GM12878 (cell line): ENCODE measurements around the gene NRG2. TPM values are rescaled to one million over a fixed set of nuclear protein-coding genes. Genes with fewer than 3 reads are reported as not detected.

ENCODE experiments used
- ATAC-seq: fragments of 200-7000 bp; cut with Tn5 transposase; 3 replicates; pipeline ENCODE4 v1.9.1; 2020; ENCODE audit warnings: mild to moderate bottlenecking, moderate library complexity
- BruUV-seq: library from RNA; stranded (reverse); fragments of 400-500 nt; replicated peaks from 2 replicates; lab custom pipeline; 2021; lab: Mats Ljungman, UMichigan
- CTCF ChIA-PET: fragments of 300-600 bp; sonication (Branson Sonifier 250); formaldehyde crosslinking; extraction: SDS; loops from one replicate; lab custom pipeline; 2021; ENCODE audit warnings: inconsistent platforms; lab: Yijun Ruan, JAX
- POLR2A ChIA-PET: fragments of 350-600 bp; formaldehyde crosslinking; extraction: SDS; loops from one replicate; lab custom pipeline; 2021; ENCODE audit warnings: inconsistent platforms; lab: Charles Lee
- RAD21 ChIA-PET: fragments of 300-600 bp; sonication (Branson Sonifier 250); formaldehyde crosslinking; loops from one replicate; lab custom pipeline; 2023; ENCODE audit warnings: antibody characterized with exemption; ENCODE audit not compliant: unreplicated experiment; lab: Charles Lee
- SMC1A ChIA-PET: fragments of 300-600 bp; sonication (Branson Sonifier 250); formaldehyde crosslinking; loops from one replicate; lab custom pipeline; 2023; ENCODE audit not compliant: unreplicated experiment, uncharacterized antibody; lab: Charles Lee
- DNase-seq: peaks from one replicate; pipeline ENCODE4 v3.0.0-alpha.2; 2011; ENCODE audit warnings: low read depth, low spot score
- FAIRE-seq: peaks from 3 replicates; lab custom pipeline; 2011; peaks lifted over from hg19 to GRCh38; lab: Jason Lieb, UNC
- H2AFZ ChIP-seq: 2 replicates; pipeline ENCODE4 v1.6.0; 2011; ENCODE audit warnings: low read depth, low read length, control low read depth; ENCODE audit not compliant: control insufficient read depth
- H3K27ac ChIP-seq: 2 replicates; pipeline ENCODE4 v1.5.1; 2011; ENCODE audit warnings: control low read depth; ENCODE audit not compliant: control insufficient read depth, insufficient read depth
- H3K27me3 ChIP-seq, 2 experiments: replicated peaks in 1 of 2; 2 replicates each; pipeline versions ENCODE4 v1.6.0 to v1.6.1; 2011; ENCODE audit warnings: low read length in 1 of 2; ENCODE audit not compliant: control insufficient read depth in 2 of 2, insufficient read depth in 2 of 2
- H3K36me3 ChIP-seq, 2 experiments: 2 replicates each; pipeline ENCODE4 v1.5.1; 2011; ENCODE audit warnings: low read length in 1 of 2; ENCODE audit not compliant: control insufficient read depth in 2 of 2, insufficient read depth in 2 of 2
- H3K4me1 ChIP-seq: 2 replicates; pipeline ENCODE4 v1.6.1; 2011; ENCODE audit warnings: mild to moderate bottlenecking, low read length, moderate library complexity, mixed read lengths; ENCODE audit not compliant: control insufficient read depth, insufficient read depth
- H3K4me2 ChIP-seq: 2 replicates; pipeline ENCODE4 v1.6.0; 2011; ENCODE audit warnings: control low read depth; ENCODE audit not compliant: control insufficient read depth, insufficient read depth
- H3K4me3 ChIP-seq: fragments of 200-600 bp; sonication (generic); 2 replicates; pipeline ENCODE4 v1.5.1; 2016
- H3K79me2 ChIP-seq: 2 replicates; pipeline ENCODE4 v1.6.0; 2011; ENCODE audit warnings: low read length; ENCODE audit not compliant: control insufficient read depth, insufficient read depth
- H3K9ac ChIP-seq: 2 replicates; pipeline ENCODE4 v1.8.0; 2011; ENCODE audit warnings: low read length, control low read depth, mixed read lengths; ENCODE audit not compliant: control insufficient read depth, insufficient read depth
- H3K9me3 ChIP-seq: replicated peaks from 3 replicates; pipeline ENCODE4 v1.5.1; 2011; ENCODE audit warnings: mild to moderate bottlenecking, low read length; ENCODE audit not compliant: control insufficient read depth, insufficient read depth
- H4K20me1 ChIP-seq: 2 replicates; pipeline ENCODE4 v1.6.0; 2011; ENCODE audit not compliant: control insufficient read depth, insufficient read depth
- SUPT20H ChIP-seq: IDR thresholded peaks from 2 replicates; pipeline ENCODE4 v1.6.1; 2011; ENCODE audit warnings: low read depth, mild to moderate bottlenecking, low read length, moderate library complexity, borderline replicate concordance; ENCODE audit not compliant: control insufficient read depth
- WGBS: methylation state at CpG from one replicate; pipeline ENCODE4 v1.1.6; 2016; ENCODE audit warnings: low lambda C conversion rate; ENCODE audit not compliant: insufficient replicate concordance, insufficient coverage; ENCODE audit errors: missing lambda C conversion rate; 5-methylcytosine and 5-hydroxymethylcytosine counted together
- in situ Hi-C: fragments of 300-500 bp; cut with MboI; formaldehyde crosslinking; loops from 9 replicates; pipeline ENCODE4 v1.14.3; 2018; ENCODE audit warnings: mixed read lengths
- intact Hi-C: fragments of 100-400 bp; cut with micrococcal nuclease; formaldehyde crosslinking; loops from one replicate; pipeline ENCODE4 v1.14.2; 2022; ENCODE audit not compliant: unreplicated experiment
- polyA plus RNA-seq, 11 experiments: library from polyadenylated mRNA; depleted of rRNA in 4 of 11; unstranded in 6 of 11; stranded (reverse) in 5 of 11; fragments of >200 nt; fragmentation: Nextera tagmentation in 4 of 11; fragmentation: Illumina TruSeq in 1 of 11; extraction: Ambion mirVana in 4 of 11; extraction: Trizol in 1 of 11; gene quantifications; 1 replicate in 1 of 11; 2 replicates in 10 of 11; pipeline versions ENCODE4 v1.2.1 to v1.2.3, GENCODE V29; 2011 to 2016; ENCODE audit warnings: inconsistent platforms in 2 of 11, missing spikeins in 2 of 11, low read depth in 1 of 11
- total RNA-seq, 4 experiments: library from RNA; depleted of rRNA in 3 of 4; stranded (reverse); fragments of >200 nt in 3 of 4; fragmentation: Illumina TruSeq in 1 of 4; extraction: Trizol in 1 of 4; gene quantifications; 2 replicates each; pipeline versions ENCODE4 v1.2.1 to v1.2.3, GENCODE V29; 2013 to 2021
- TF ChIP-seq, protein P1 (sequence below): IDR thresholded peaks from 2 replicates; pipeline ENCODE4 v1.6.1; 2012; ENCODE audit warnings: mild to moderate bottlenecking, low read depth, low read length

NRG2 gene
- total and polyA plus RNA-seq, 10 of the 15 experiments (the other 5 are each of a cell fraction or from before 2014, with no cell fraction given) = 0.10 to 21.7 (median 9.6) TPM

DNA sequence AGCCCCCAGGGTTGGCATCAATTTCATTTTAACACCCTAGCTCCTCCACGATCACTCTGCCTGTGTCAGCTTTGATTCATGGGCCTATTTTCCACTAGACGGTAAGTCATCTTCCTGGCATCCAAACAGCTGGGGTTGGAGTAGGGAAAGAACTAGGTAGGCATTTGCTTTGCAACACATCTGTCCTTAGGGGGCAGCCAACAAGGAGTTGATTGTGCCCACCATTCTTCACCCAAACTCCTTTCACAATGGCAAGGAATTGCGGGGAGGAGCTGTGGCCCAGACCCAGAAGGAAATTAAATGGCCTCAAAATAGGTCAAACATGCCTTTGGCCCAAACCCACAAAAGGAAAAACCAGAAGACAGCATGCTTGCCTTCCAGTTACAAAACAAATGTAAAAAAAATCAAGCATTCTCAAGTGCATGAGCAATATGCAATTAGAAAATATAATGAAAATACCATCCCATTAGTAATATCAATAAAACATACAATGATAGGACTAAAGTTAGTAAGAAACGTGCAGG lies 71.8 kb downstream of the NRG2 start:
- H3K27me3 ChIP-seq = no peaks in the 10 kb centered on the region
- H3K36me3 ChIP-seq = no peaks in the 10 kb centered on the region
- no peaks in the 10 kb centered on the region for H3K9me3 ChIP-seq
- intact Hi-C loops (no loop called here), in situ Hi-C loops (no loop called here)
- ChIA-PET RAD21 (interaction anchor here (0.9 to 6.7 kb wide), 11 partner anchors 10 to 183 kb away, joined by 3 to 131 read pairs (median 4); partner anchors contain the start of gene NRG2), POLR2A (interaction anchor here (1.3 kb wide), 1 partner anchor 9 kb away, joined by 4 read pairs; no protein-coding TSS in a partner anchor), CTCF (interaction anchor here (0.7 to 11.0 kb wide), 18 partner anchors 10 to 194 kb away, joined by 3 to 298 read pairs (median 58); partner anchors contain the start of gene NRG2), SMC1A (interaction anchor here (1.0 to 7.9 kb wide), 16 partner anchors 10 to 194 kb away, joined by 3 to 113 read pairs (median 8); partner anchors contain the start of gene NRG2)
- WGBS = 64% methylated on average over 4 of the region's 4 CpGs
- no peak overlapping the region for H3K9ac ChIP-seq
- ATAC-seq = no peak
- no TSS peak for BruUV-seq
- no peak for TF ChIP-seq SUPT20H
- TF ChIP-seq, protein P1, sequence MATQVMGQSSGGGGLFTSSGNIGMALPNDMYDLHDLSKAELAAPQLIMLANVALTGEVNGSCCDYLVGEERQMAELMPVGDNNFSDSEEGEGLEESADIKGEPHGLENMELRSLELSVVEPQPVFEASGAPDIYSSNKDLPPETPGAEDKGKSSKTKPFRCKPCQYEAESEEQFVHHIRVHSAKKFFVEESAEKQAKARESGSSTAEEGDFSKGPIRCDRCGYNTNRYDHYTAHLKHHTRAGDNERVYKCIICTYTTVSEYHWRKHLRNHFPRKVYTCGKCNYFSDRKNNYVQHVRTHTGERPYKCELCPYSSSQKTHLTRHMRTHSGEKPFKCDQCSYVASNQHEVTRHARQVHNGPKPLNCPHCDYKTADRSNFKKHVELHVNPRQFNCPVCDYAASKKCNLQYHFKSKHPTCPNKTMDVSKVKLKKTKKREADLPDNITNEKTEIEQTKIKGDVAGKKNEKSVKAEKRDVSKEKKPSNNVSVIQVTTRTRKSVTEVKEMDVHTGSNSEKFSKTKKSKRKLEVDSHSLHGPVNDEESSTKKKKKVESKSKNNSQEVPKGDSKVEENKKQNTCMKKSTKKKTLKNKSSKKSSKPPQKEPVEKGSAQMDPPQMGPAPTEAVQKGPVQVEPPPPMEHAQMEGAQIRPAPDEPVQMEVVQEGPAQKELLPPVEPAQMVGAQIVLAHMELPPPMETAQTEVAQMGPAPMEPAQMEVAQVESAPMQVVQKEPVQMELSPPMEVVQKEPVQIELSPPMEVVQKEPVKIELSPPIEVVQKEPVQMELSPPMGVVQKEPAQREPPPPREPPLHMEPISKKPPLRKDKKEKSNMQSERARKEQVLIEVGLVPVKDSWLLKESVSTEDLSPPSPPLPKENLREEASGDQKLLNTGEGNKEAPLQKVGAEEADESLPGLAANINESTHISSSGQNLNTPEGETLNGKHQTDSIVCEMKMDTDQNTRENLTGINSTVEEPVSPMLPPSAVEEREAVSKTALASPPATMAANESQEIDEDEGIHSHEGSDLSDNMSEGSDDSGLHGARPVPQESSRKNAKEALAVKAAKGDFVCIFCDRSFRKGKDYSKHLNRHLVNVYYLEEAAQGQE = no peak
- H2AFZ ChIP-seq = no peak overlapping the region
- H3K27ac ChIP-seq = no peak overlapping the region
- no peaks in the 10 kb centered on the region; the same call in 1 of the 2 replicates for H4K20me1 ChIP-seq
- H3K4me1 ChIP-seq = no peaks in the 10 kb centered on the region
- no peak for FAIRE-seq
- DNase-seq = no peak
- peaks cover 2% of the 10 kb centered on the region; the same call in 1 of the 2 replicates for H3K79me2 ChIP-seq
- H3K4me2 ChIP-seq = no peak overlapping the region
- H3K4me3 ChIP-seq = no peak overlapping the region
